ENCODE results near the gene LRRC45.

DNA sequence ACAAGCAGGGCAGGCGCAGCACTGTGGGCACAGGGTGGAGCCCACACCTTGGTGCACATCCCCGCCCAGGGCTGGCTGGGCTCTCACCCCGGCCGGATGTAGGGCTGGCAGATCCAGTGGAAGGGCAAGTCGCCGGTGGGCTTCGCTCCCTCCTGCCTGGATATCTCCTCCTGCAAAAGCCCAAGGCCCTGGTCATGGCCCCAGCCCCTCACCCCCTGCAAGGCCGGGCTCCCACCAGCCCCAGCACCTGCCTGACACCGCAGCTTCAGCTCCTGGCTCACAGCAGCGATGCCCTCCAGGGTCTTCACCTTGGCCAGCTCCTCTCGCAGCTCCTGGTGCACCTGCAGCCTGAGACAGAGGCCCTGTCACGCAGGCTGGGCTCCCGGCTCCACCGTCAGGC, 37.5 kb downstream of the LRRC45 start:
- TF ChIP-seq CTCF (IDR thresholded peaks at IDR 0.05; ENCODE audit: low read depth, low read length, poor library complexity, severe bottlenecking) (no peak), EZH2phosphoT487 (IDR thresholded peaks at IDR 0.05; ENCODE audit: borderline replicate concordance, low read length) (no peak)
